GM12891 (cell line): ENCODE results near the gene ADGRD2.

Experiments used
- PAX5 ChIP-seq: IDR thresholded peaks from 2 replicates; pipeline ENCODE4 v1.6.1; 2011; ENCODE audit warnings: low read length, moderate library complexity, mild to moderate bottlenecking; ENCODE audit not compliant: insufficient read depth, severe bottlenecking
- POLR2A ChIP-seq: IDR thresholded peaks from 2 replicates; pipeline ENCODE4 v1.6.1; 2011; ENCODE audit warnings: low read depth, low read length, control low read depth
- POLR2AphosphoS5 ChIP-seq: IDR thresholded peaks from 2 replicates; pipeline ENCODE4 v1.6.1; 2011; ENCODE audit warnings: low read depth, low read length, control low read depth
- SPI1 ChIP-seq: IDR thresholded peaks from 2 replicates; pipeline ENCODE4 v1.6.1; 2011; ENCODE audit warnings: low read depth, low read length, control low read depth
- TAF1 ChIP-seq: IDR thresholded peaks from 2 replicates; pipeline ENCODE4 v1.6.1; 2011; ENCODE audit warnings: low read depth, low read length, control low read depth

- no peak for TF ChIP-seq POLR2A
- no peak for TF ChIP-seq PAX5
- TF ChIP-seq POLR2AphosphoS5: no peak
- TF ChIP-seq TAF1: no peak
- TF ChIP-seq SPI1: no peak
Measured at GRCh38 chr9:124447297-124447661, 3.0 kb upstream of the ADGRD2 start.
